Ovary (tissue), 9 donors: ENCODE measurements around the gene SVEP1. TPM values are rescaled to one million over a fixed set of nuclear protein-coding genes. Genes with fewer than 3 reads are reported as not detected.

Experiments
- DNase-seq, 5 donors: peaks; one replicate each; pipeline ENCODE4 v3.0.0-alpha.2; 2019 to 2020
- H3K27ac ChIP-seq, 2 donors: fragments of 200-600 bp; one replicate each; pipeline versions ENCODE4 v1.5.1 to v1.8.0; 2019 to 2022
- H3K27me3 ChIP-seq: fragments of 200-600 bp; one replicate; pipeline ENCODE4 v1.8.0; 2022
- H3K36me3 ChIP-seq: fragments of 200-600 bp; sonication (generic); one replicate; pipeline ENCODE4 v1.5.1; 2019
- H3K4me1 ChIP-seq: one replicate; pipeline ENCODE4 v1.8.1; 2013; ENCODE audit warnings: mild to moderate bottlenecking, moderate library complexity; ENCODE audit not compliant: insufficient read depth
- H3K4me3 ChIP-seq: fragments of 200-600 bp; sonication (generic); one replicate; pipeline ENCODE4 v1.5.1; 2017
- H3K9me3 ChIP-seq, 2 donors: fragments of 200-600 bp in 1 of 2; sonication (generic) in 1 of 2; one replicate each; pipeline versions ENCODE4 v1.5.1 to v1.8.1; 2013 to 2019; ENCODE audit warnings: mild to moderate bottlenecking in 1 of 2, moderate library complexity in 1 of 2
- CTCF ChIP-seq, 3 donors: fragments of 450-650 bp in 2 of 3; fragments of 200-600 bp in 1 of 3; IDR thresholded peaks; one replicate each; pipeline versions ENCODE4 v1.5.1 to v1.8.0; 2016 to 2022; ENCODE audit warnings: antibody characterized with exemption in 3 of 3, mild to moderate bottlenecking in 1 of 3
- EP300 ChIP-seq: sonication (generic); formaldehyde crosslinking; IDR thresholded peaks from one replicate; pipeline ENCODE4 v1.6.1; 2017; ENCODE audit warnings: antibody characterized with exemption
- POLR2A ChIP-seq: fragments of 450-650 bp; IDR thresholded peaks from one replicate; pipeline ENCODE4 v1.6.1; 2017; ENCODE audit warnings: antibody characterized with exemption, mild to moderate bottlenecking, moderate library complexity
- WGBS, 3 donors: extraction: QIAGEN DNeasy Blood & Tissue Kit in 1 of 3; methylation state at CpG; one replicate each; pipeline versions ENCODE4 v1.1.5 to v1.1.7; 2013 to 2017; 5-methylcytosine and 5-hydroxymethylcytosine counted together
- intact Hi-C, 4 donors: fragments of 100-400 bp; cut with DNase I; formaldehyde crosslinking; loops; one replicate each; pipeline versions ENCODE4 v1.11.0 to v1.15.1; 2022 to 2023
- polyA plus RNA-seq, 2 donors: library from polyadenylated mRNA; stranded (reverse); fragments of 200-250 nt in 1 of 2; fragments of 350-450 nt in 1 of 2; fragmentation: Illumina TruSeq in 1 of 2; extraction: RNeasy Lipid Tissue Mini Kit (QIAGEN cat#74804) in 1 of 2; gene quantifications; one replicate each; pipeline ENCODE4 v1.2.3, GENCODE V29; 2013 to 2014
- total RNA-seq, 7 donors: library from RNA; depleted of rRNA in 2 of 7; stranded (reverse); fragments of >200 nt in 2 of 7; fragmentation: NEBNext Ultra II Directional in 3 of 7; extraction: Animal tissue kit (Norgen Biotek cat#: 25700) in 3 of 7; gene quantifications; one replicate each; pipeline versions ENCODE4 v1.1.0 to v1.2.4, GENCODE V29; 2016 to 2023
- donor health status: DM: no; HTN: no; CAD: no; lungs with moderate emphysema.
- donor health status: DM: no; HTN: no; CAD: no.
- donor health status: Bipolar disorder and iron deficiency.
- donor health status: DM: yes; HTN: yes; CAD: no.
- donor health status: DM: no; HTN: no; CAD: no.
- donor health status: DM: yes; HTN: yes; CAD: no.

The SVEP1 gene
- total and polyA plus RNA-seq, 9 donors: 0.40 to 23.1 (median 13.3) TPM

- no peaks in the 10 kb centered on the region for H3K36me3 ChIP-seq
- intact Hi-C loops: no loop called here
- no peaks in the 10 kb centered on the region for H3K9me3 ChIP-seq
- H3K27ac ChIP-seq: no peak overlapping the region
- H3K4me1 ChIP-seq: no peaks in the 10 kb centered on the region
- no peaks in the 10 kb centered on the region for H3K27me3 ChIP-seq
- no peak for TF ChIP-seq EP300
- no peak for TF ChIP-seq POLR2A
- no peak for TF ChIP-seq CTCF (IDR thresholded peaks at IDR 0.05)
- H3K4me3 ChIP-seq: no peak overlapping the region
- WGBS, 3 donors: 42 to 66% (median 49%) methylated on average over 5 of the region's 5 CpGs
- DNase-seq: no peak
These were observed 100.1 kb downstream of the SVEP1 start for GRCh38 chr9:110479481-110479880.

- Histone ChIP-seq H3K27me3 (no peaks in the 10 kb centered on the region), H3K4me1 (no peaks in the 10 kb centered on the region), H3K36me3 (no peaks in the 10 kb centered on the region), H3K27ac (no peak overlapping the region), H3K4me3 (no peak overlapping the region), H3K9me3 (no peaks in the 10 kb centered on the region)
- TF ChIP-seq CTCF (IDR thresholded peaks at IDR 0.05) (no peak), EP300 (no peak), POLR2A (no peak)
- 38 to 75% (median 62%) methylated on average over 3 of the region's 3 CpGs for WGBS, 3 donors
- no peak for DNase-seq
- intact Hi-C loops: no loop called here
These were observed 103.3 kb downstream of the SVEP1 start for GRCh38 chr9:110476251-110476650.

- Histone ChIP-seq H3K9me3 (no peaks in the 10 kb centered on the region), H3K4me3 (no peak overlapping the region), H3K27me3 (no peaks in the 10 kb centered on the region), H3K27ac (no peak overlapping the region), H3K36me3 (no peaks in the 10 kb centered on the region), H3K4me1 (no peaks in the 10 kb centered on the region)
- intact Hi-C loops: no loop called here
- DNase-seq: no peak
- no peak for TF ChIP-seq CTCF (IDR thresholded peaks at IDR 0.05)
- no peak for TF ChIP-seq EP300
- no peak for TF ChIP-seq POLR2A
- 86 to 89% (median 87%) methylated on average over 6 of the region's 6 CpGs for WGBS, 3 donors
These were observed 107.4 kb downstream of the SVEP1 start for GRCh38 chr9:110472111-110472510.

GRCh38 chr9:110468950-110469349 is 110.6 kb downstream of the SVEP1 start:
- 74% methylated on average over 5 of the region's 5 CpGs for WGBS, 3 donors
- no peak for DNase-seq
- no peaks in the 10 kb centered on the region for H3K4me1 ChIP-seq

More at GRCh38 chr9:110468950-110469349, 110.6 kb downstream of the SVEP1 start:
- Histone ChIP-seq H3K4me3 (no peak overlapping the region), H3K36me3 (no peaks in the 10 kb centered on the region), H3K9me3 (no peaks in the 10 kb centered on the region), H3K27me3 (no peaks in the 10 kb centered on the region), H3K27ac (no peak overlapping the region)
- TF ChIP-seq POLR2A: no peak
- TF ChIP-seq CTCF (IDR thresholded peaks at IDR 0.05): no peak
- TF ChIP-seq EP300: no peak
- intact Hi-C loops: no loop called here
